ENCODE measurements around the gene ASMTL. TPM values are rescaled to one million over a fixed set of nuclear protein-coding genes. Genes with fewer than 3 reads are reported as not detected.
"Not testable (repeated sequence)": the region's sequence is repeated elsewhere in the genome, so short reads cannot be mapped to it uniquely, and the experiment has no call there.

Gene ASMTL, protein sequence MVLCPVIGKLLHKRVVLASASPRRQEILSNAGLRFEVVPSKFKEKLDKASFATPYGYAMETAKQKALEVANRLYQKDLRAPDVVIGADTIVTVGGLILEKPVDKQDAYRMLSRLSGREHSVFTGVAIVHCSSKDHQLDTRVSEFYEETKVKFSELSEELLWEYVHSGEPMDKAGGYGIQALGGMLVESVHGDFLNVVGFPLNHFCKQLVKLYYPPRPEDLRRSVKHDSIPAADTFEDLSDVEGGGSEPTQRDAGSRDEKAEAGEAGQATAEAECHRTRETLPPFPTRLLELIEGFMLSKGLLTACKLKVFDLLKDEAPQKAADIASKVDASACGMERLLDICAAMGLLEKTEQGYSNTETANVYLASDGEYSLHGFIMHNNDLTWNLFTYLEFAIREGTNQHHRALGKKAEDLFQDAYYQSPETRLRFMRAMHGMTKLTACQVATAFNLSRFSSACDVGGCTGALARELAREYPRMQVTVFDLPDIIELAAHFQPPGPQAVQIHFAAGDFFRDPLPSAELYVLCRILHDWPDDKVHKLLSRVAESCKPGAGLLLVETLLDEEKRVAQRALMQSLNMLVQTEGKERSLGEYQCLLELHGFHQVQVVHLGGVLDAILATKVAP
- 10 to 100 TPM; 65.2 to 67.4 TPM for total RNA-seq

DNA sequence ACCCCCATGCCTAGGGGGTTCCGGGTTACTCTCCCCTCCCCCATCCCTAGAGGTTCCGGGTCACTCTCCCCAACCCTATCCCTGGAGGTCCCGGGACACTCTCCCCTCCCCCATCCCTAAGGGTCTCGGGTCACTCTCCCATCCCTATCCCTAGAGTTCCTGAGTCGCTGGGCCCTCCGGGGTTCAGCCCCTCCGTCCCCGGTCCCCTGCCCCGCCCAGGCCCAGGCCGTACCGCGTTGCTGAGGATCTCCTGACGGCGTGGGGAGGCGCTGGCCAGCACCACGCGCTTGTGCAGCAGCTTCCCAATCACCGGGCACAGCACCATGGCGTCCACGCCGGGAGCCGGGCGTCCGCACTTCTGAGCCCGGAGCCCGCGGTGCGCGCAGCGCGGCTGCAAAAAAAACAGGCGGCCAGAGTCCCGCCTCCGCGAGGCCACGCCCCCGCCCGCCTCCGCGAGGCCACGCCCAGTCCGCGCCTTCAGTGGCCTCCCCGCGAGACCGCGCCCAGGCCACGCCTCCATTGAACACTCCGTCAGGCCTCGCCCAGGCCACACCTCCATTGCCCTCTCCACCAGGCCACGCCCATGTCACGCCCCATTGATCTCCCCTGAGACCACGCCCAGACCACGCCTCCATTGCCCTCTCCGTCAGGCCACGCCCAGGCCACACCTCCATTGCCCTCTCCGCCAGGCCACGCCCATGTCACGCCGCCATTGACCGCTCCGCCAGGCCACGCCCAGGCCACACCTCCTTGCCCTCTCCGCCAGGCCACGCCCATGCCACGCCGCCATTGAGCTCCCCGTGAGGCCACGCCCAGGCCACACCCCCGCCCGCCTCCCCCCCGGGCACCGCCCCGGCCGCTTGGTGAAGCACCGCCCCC, at the start of gene ASMTL:
ASMTL (minus strand) TSS at position 394 of the 879 bp plus-strand sequence; CDS start at position 325, 69 bp downstream.
- intact Hi-C loops (cut with micrococcal nuclease): loop anchor here (1.0 to 5.0 kb wide), 12 partner anchors 10 to 1178 kb away; partner anchors contain the start of genes AKAP17A, GTPBP6 and SLC25A6
- Mint-ChIP-seq H3K27ac (peak within 1 kb of the TSS; percentile 92), H3K36me3 (peaks cover 23% of the 10 kb centered on the region), H3K4me1 (ENCODE audit: low read depth) (peaks cover 19% of the 10 kb centered on the region), H3K4me3 (peak within 1 kb of the TSS; percentile 91), H3K27me3 (no peaks in the 10 kb centered on the region), H3K9me3 (peaks cover 17% of the 10 kb centered on the region)
- DNase-seq: peak; percentile 100
- POLR2A ChIA-PET: no interaction called here
- CTCF ChIA-PET: no interaction called here

DNA sequence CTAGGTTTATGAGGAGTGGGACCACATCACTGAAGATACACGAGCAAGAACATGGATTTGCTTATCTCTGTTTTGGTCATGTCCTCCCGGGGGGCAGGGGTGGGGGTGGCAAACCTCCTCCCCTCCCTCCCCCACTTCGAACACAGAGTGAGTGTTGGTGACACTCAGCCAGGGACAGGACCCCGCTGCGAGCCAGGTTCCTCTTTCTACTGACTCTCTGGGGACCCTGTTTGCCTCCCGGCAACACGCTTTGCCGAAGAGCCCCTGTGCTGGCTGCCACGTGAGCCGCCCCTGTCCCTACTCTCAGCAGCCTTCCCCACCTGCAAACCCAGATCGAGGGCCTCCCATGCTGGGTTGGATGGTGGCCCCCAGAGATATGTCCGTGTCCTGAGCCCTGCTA, 49.5 kb upstream of the ASMTL start:
- POLR2A ChIA-PET: no interaction called here
- Mint-ChIP-seq H3K27me3 (no peaks in the 10 kb centered on the region), H3K36me3 (peaks cover 18% of the 10 kb centered on the region), H3K4me3 (no peak overlapping the region), H3K9me3 (no peaks in the 10 kb centered on the region), H3K4me1 (ENCODE audit: low read depth) (peaks cover 31% of the 10 kb centered on the region), H3K27ac (peak overlapping the region; percentile 76)
- intact Hi-C loops (cut with micrococcal nuclease): no loop called here
- no peak for DNase-seq
- CTCF ChIA-PET: no interaction called here

DNA sequence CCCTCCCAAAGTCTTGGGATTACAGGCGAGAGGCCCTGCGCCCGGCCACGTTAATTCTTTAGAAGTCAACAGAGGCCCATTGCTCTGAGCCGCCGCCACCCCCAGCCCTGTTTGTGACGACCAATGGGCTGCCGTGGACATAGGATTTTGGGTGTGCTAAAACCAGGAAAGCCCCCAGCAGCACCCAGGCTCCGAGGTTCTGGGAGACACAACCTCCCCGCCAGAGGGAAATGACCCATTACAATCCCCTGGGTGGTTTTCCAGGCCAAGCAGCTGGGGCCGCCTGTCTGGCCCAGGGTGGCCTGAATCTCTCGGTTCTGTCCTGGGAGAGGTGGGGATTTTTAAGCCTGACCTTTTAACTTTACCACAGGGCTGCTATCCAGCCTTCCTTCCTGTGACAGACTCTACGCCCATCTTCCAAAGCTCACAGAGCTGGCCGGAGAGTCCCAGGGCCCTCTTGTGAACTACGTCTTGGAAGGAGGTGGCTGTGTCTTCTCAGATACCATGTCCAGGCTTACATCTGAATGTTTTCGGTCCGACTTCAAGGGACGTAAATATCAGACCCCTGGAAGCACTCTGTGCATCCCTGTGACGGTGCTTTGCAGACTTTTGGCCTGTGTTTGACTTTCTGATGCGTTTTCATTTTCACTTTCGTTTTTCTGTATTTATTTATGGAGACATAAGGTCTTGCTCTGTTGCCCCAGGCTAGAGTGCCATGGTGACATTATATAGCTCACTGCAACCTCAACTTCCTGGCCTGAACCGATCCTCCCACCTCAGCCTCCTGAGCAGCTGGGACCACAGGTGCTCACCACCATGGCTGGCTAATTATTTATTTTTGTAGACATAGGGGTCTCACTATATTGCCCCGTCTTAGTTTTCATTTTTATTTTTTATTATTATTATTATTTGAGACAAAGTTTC, 48.3 kb upstream of the ASMTL start:
- DNase-seq: peak; percentile 47
- peak overlapping the region; percentile 77 for H3K27ac Mint-ChIP-seq
- intact Hi-C loops (cut with micrococcal nuclease): no loop called here
- ChIA-PET CTCF (no interaction called here), POLR2A (no interaction called here)
- H3K4me3 Mint-ChIP-seq: peak overlapping the region; percentile 16
- H3K36me3 Mint-ChIP-seq: peaks cover 11% of the 10 kb centered on the region
- H3K9me3 Mint-ChIP-seq: no peaks in the 10 kb centered on the region
- no peaks in the 10 kb centered on the region for H3K27me3 Mint-ChIP-seq
- peaks cover 27% of the 10 kb centered on the region for H3K4me1 Mint-ChIP-seq (ENCODE audit: low read depth)

DNA sequence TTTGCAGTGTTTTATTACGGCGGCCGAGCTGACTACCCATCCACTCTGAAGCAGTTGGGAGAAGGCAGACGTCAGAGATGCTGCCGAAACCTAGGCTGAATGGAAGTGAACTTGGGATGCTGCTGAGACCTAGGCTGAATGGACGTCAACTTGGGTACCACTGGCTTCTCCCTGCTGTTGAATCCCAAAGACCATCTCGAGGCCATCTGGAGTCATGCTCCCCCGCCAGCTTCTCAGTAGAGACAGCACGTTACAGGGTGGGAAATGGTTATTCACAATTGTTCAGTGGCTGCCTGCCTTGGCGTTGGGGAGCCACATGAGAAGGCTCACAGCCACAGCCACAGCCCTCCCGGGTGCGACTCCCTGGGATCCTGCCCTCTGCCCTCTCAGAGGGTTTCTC, 43.4 kb upstream of the ASMTL start:
- H3K4me1 Mint-ChIP-seq (ENCODE audit: low read depth): peaks cover 14% of the 10 kb centered on the region
- POLR2A ChIA-PET: no interaction called here

DNA sequence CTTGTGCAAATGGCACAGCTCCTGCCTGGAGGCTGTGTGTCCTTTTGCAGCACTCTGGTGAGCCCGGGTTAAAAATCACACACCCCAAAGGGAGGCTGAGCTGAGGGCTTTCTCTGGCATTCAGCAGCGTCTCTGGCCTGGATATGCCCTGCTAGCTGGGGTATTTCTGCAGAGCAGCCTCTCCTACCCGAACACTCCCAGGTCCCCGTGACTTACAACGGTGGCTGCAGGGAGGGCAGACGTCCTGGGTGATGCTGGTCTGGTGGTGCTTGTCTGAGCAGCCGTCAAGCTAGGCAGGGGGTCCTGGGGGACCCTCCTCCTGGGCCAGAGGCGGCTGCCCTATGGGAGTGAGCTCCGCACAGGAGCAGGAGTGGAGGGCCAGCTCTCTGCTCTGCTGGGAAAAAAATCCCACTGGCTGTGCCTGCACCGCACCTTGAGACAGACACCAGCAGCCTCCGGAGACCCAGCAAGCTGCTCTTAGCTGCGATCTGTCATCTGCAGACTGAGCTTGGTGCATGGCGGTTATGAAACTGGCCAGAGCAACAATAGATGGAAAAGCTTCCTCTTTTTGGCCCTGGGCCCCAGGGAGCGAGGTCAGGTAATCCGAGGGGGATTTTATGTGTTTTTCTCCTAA, 41.3 kb upstream of the ASMTL start:
- ChIA-PET POLR2A (no interaction called here), CTCF (no interaction called here)
- peak; percentile 10 for DNase-seq
- Mint-ChIP-seq H3K4me3 (no peak overlapping the region), H3K27ac (peak overlapping the region; percentile 8), H3K4me1 (ENCODE audit: low read depth) (peaks cover 14% of the 10 kb centered on the region), H3K9me3 (peaks cover 18% of the 10 kb centered on the region), H3K36me3 (peaks cover 19% of the 10 kb centered on the region), H3K27me3 (no peaks in the 10 kb centered on the region)
- intact Hi-C loops (cut with micrococcal nuclease): no loop called here

More for the DNA sequence above, 43.4 kb upstream of the ASMTL start:
- no peak overlapping the region for H3K27ac Mint-ChIP-seq
- intact Hi-C loops (cut with micrococcal nuclease): no loop called here
- H3K4me3 Mint-ChIP-seq: no peak overlapping the region
- H3K9me3 Mint-ChIP-seq: peaks cover 11% of the 10 kb centered on the region
- H3K36me3 Mint-ChIP-seq: peaks cover 13% of the 10 kb centered on the region
- no peaks in the 10 kb centered on the region for H3K27me3 Mint-ChIP-seq
- CTCF ChIA-PET: no interaction called here
- peak; percentile 8 for DNase-seq

DNA sequence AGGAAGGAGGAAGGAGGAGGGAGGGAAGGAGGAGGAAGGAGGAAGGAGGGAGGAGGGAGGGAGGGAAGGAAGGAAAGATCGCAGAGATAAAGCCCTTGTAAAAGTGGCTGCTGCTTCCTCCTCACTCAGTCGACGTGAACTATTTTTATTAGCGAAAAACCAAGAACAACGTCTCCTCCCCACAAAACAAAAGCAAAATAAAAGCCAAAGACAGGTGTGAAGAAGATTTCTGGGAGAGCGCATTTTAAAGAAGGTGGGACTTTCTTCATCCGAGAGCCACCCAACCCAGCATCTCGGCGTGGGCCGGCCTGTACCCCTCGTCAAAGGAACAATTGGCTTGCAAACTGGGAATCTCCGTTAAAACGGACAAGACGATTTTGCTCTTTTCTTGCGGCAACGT, 40.7 kb upstream of the ASMTL start:
- DNase-seq: no peak
- intact Hi-C loops (cut with micrococcal nuclease): no loop called here
- Mint-ChIP-seq H3K9me3 (peaks cover 18% of the 10 kb centered on the region), H3K27me3 (no peaks in the 10 kb centered on the region), H3K36me3 (peaks cover 25% of the 10 kb centered on the region), H3K4me3 (no peak overlapping the region), H3K4me1 (ENCODE audit: low read depth) (peaks cover 14% of the 10 kb centered on the region), H3K27ac (peak overlapping the region; percentile 46)
- POLR2A ChIA-PET: no interaction called here
- CTCF ChIA-PET: no interaction called here

DNA sequence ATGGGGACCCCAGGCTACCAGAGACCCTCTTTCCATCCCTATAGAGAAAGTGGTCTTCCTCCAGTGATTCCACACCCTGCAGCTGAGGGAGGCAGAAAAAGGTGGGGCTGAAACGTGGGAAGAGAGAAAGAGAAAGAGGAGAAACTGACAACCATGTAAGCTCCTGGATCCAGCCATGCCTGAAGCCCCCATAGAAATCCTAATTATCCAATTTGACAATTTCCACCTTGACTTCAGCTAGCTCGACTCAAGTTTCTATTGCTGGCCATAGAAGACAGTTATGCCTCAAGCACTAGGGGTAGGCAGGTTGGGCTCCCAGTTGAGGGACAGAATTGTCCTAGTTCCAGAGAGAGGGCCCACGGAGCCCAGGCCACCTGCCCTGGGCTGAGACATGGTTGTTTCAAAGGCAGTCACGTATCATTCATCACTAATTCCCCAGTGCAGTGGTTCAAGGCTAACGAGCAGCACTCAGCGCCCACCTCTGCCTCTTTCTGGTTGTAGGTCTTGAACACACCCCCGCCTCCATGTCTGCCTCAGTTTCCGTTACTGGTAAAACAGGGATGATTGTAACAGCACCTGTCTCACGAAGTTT, 39.8 kb upstream of the ASMTL start:
- intact Hi-C loops (cut with micrococcal nuclease): loop anchor here (1.0 kb wide), 1 partner anchor 11 kb away; no protein-coding TSS in a partner anchor
- H3K4me1 Mint-ChIP-seq (ENCODE audit: low read depth): peaks cover 14% of the 10 kb centered on the region
- no peak overlapping the region for H3K4me3 Mint-ChIP-seq
- peaks cover 18% of the 10 kb centered on the region for H3K9me3 Mint-ChIP-seq
- DNase-seq: peak; percentile 11
- POLR2A ChIA-PET: no interaction called here
- peaks cover 27% of the 10 kb centered on the region for H3K36me3 Mint-ChIP-seq
- no peaks in the 10 kb centered on the region for H3K27me3 Mint-ChIP-seq
- CTCF ChIA-PET: no interaction called here
- H3K27ac Mint-ChIP-seq: no peak overlapping the region

DNA sequence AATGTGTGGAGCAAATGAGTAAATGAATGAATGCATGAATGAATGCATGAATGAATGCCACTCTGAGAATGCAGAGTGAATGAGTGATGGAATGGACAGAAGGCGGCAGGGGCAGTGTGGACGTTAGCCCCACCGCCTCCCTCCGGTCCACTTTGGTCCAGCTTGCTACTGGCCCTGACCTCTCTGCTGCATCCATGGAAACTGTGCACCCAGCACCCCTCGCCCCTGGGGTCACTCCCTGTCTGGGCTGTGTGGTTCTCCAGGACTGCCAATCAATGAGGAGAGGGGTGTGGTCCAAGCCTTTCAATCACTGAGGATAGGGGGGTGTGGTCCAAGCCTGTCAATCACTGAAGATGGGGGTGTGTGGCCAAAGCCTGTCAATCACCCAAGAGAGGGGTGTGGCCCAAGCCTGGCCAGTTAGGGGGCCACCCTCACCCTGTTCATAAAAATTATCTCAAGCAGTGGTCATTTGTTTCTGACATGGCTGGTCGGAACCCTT, 39.2 kb upstream of the ASMTL start:
- Mint-ChIP-seq H3K27me3 (no peaks in the 10 kb centered on the region), H3K36me3 (peaks cover 34% of the 10 kb centered on the region), H3K9me3 (peaks cover 18% of the 10 kb centered on the region), H3K4me3 (no peak overlapping the region), H3K4me1 (ENCODE audit: low read depth) (peaks cover 18% of the 10 kb centered on the region), H3K27ac (peak overlapping the region; percentile 59)
- intact Hi-C loops (cut with micrococcal nuclease): loop anchor here (1.0 kb wide), 1 partner anchor 11 kb away; no protein-coding TSS in a partner anchor
- ChIA-PET CTCF (no interaction called here), POLR2A (no interaction called here)
- peak; percentile 82 for DNase-seq

DNA sequence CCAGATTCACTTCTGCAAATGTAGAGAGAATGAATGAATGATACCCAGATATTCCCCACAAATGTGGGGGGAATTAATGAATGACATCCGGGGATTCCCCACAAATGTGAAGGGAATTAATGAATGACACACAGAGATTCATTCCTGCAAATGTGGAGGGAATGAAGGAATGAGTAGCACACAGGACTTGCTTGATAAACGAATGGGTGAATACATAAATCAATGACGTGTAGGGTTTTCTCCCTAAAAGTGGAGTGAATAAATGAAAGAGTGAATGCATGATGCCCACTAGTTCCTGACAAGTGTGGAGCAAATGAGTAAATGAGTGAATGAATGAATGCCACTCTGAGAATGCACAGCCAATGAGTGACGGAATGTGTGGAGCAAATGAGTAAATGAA, 38.5 kb upstream of the ASMTL start:
- Mint-ChIP-seq H3K36me3 (peaks cover 39% of the 10 kb centered on the region), H3K9me3 (peaks cover 18% of the 10 kb centered on the region), H3K4me1 (ENCODE audit: low read depth) (peaks cover 18% of the 10 kb centered on the region)
- DNase-seq; CTCF ChIA-PET; H3K27me3 Mint-ChIP-seq; H3K27ac Mint-ChIP-seq; intact Hi-C loops (cut with micrococcal nuclease); H3K4me3 Mint-ChIP-seq; POLR2A ChIA-PET: not testable (repeated sequence)

DNA sequence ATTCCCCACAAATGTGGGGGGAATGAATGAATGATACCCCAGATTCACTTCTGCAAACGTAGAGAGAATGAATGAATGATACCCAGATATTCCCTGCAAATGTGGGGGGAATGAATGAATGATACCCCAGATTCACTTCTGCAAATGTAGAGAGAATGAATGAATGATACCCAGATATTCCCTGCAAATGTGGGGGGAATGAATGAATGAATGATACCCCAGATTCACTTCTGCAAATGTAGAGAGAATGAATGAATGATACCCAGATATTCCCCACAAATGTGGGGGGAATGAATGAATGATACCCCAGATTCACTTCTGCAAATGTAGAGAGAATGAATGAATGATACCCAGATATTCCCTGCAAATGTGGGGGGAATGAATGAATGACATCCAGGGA, 38.0 kb upstream of the ASMTL start:
- POLR2A ChIA-PET; H3K27ac Mint-ChIP-seq; intact Hi-C loops (cut with micrococcal nuclease); H3K27me3 Mint-ChIP-seq; DNase-seq; CTCF ChIA-PET; H3K4me3 Mint-ChIP-seq: not testable (repeated sequence)
- peaks cover 18% of the 10 kb centered on the region for H3K9me3 Mint-ChIP-seq
- H3K4me1 Mint-ChIP-seq (ENCODE audit: low read depth): peaks cover 16% of the 10 kb centered on the region
- H3K36me3 Mint-ChIP-seq: peaks cover 43% of the 10 kb centered on the region

DNA sequence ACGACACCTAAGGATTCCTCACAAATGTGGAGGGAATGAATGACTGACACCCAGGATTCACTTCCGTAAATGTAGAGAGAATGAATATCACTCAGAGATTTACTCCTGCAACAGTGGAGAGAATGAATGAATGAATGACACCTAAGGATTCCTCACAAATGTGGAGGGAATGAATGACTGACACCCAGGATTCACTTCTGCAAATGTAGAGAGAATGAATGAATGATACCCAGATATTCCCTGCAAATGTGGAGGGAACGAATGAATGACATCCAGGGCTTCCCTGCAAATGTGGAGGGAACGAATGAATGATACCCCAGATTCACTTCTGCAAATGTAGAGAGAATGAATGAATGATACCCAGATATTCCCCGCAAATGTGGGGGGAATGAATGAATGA, 36.6 kb upstream of the ASMTL start:
- H3K27me3 Mint-ChIP-seq; intact Hi-C loops (cut with micrococcal nuclease); CTCF ChIA-PET; POLR2A ChIA-PET; H3K27ac Mint-ChIP-seq; DNase-seq: not testable (repeated sequence)
- Mint-ChIP-seq H3K4me3 (peak overlapping the region; percentile 12), H3K9me3 (peaks cover 18% of the 10 kb centered on the region), H3K4me1 (ENCODE audit: low read depth) (peaks cover 20% of the 10 kb centered on the region), H3K36me3 (peaks cover 44% of the 10 kb centered on the region)
